ENCODE measurements around the gene LCE6A.

Gene LCE6A

GRCh38 chr1:152855661-152856060 is 13.0 kb downstream of the LCE6A start:
- H3K36me3 ChIP-seq (ENCODE audit: control insufficient read depth, low read depth, low read length): no peaks in the 10 kb centered on the region
- H3K9me3 ChIP-seq (ENCODE audit: control insufficient read depth, low read depth, low read length): peaks cover 63% of the 10 kb centered on the region

DNA sequence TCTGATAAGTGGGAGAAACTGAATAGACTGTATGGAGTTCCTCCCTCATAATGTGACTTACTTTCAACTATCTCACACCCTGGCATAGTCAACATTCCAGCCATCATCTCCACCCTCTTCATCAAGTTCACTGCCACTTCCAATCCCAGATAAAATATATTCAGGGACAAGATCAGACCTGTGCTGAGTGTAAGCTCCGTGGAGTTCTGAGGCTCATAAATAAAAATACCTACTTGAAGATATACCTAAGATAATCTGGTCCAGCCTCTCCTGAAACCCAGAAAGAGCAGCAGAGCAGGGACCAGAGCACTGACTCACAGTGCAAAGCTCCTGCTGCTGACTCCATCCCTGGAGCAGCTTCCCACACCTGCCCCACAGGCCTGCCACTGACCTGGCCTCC is 15.4 kb downstream of the LCE6A start:
- Histone ChIP-seq H3K9me3 (ENCODE audit: control insufficient read depth, low read depth, low read length) (peaks cover 66% of the 10 kb centered on the region), H3K9ac (ENCODE audit: low read length) (no peak overlapping the region), H3K36me3 (ENCODE audit: control insufficient read depth, low read depth, low read length) (no peaks in the 10 kb centered on the region), H3K27me3 (ENCODE audit: control insufficient read depth, insufficient read depth, low read length) (no peaks in the 10 kb centered on the region), H3K27ac (ENCODE audit: low read length) (no peak overlapping the region), H3K4me1 (ENCODE audit: control insufficient read depth, low read depth, low read length) (no peaks in the 10 kb centered on the region), H3K4me3 (ENCODE audit: low read length) (no peak overlapping the region)

More at GRCh38 chr1:152855661-152856060, 13.0 kb downstream of the LCE6A start:
- no peak overlapping the region for H3K27ac ChIP-seq (ENCODE audit: low read length)
- no peaks in the 10 kb centered on the region for H3K4me1 ChIP-seq (ENCODE audit: control insufficient read depth, low read depth, low read length)
- no peaks in the 10 kb centered on the region for H3K27me3 ChIP-seq (ENCODE audit: control insufficient read depth, insufficient read depth, low read length)
- H3K4me3 ChIP-seq (ENCODE audit: low read length): no peak overlapping the region
- no peak overlapping the region for H3K9ac ChIP-seq (ENCODE audit: low read length)

- H3K9me3 ChIP-seq (ENCODE audit: control insufficient read depth, low read depth, low read length): peaks cover 61% of the 10 kb centered on the region
- H3K27ac ChIP-seq (ENCODE audit: low read length): no peak within 1 kb of the TSS
- H3K4me3 ChIP-seq (ENCODE audit: low read length): no peak within 1 kb of the TSS
- H3K27me3 ChIP-seq (ENCODE audit: control insufficient read depth, insufficient read depth, low read length): no peaks in the 10 kb centered on the region
- no peaks in the 10 kb centered on the region for H3K4me1 ChIP-seq (ENCODE audit: control insufficient read depth, low read depth, low read length)
- no peak within 1 kb of the TSS for H3K9ac ChIP-seq (ENCODE audit: low read length)
- no peaks in the 10 kb centered on the region for H3K36me3 ChIP-seq (ENCODE audit: control insufficient read depth, low read depth, low read length)
Observed at GRCh38 chr1:152859696-152860095, 17.0 kb downstream of the LCE6A start, which contains the start of gene LCE7A. Gene LCE7A, plus strand, starts transcription at chr1:152859996. Its CDS starts 702 bp downstream, at chr1:152860698.

- no peak overlapping the region for H3K4me3 ChIP-seq (ENCODE audit: low read length)
- H3K4me1 ChIP-seq (ENCODE audit: control insufficient read depth, low read depth, low read length): no peaks in the 10 kb centered on the region
- H3K9ac ChIP-seq (ENCODE audit: low read length): no peak overlapping the region
- H3K36me3 ChIP-seq (ENCODE audit: control insufficient read depth, low read depth, low read length): no peaks in the 10 kb centered on the region
- H3K9me3 ChIP-seq (ENCODE audit: control insufficient read depth, low read depth, low read length): peaks cover 61% of the 10 kb centered on the region
- H3K27me3 ChIP-seq (ENCODE audit: control insufficient read depth, insufficient read depth, low read length): no peaks in the 10 kb centered on the region
- H3K27ac ChIP-seq (ENCODE audit: low read length): no peak overlapping the region
Observed at GRCh38 chr1:152860129-152860528, 17.5 kb downstream of the LCE6A start.

DNA sequence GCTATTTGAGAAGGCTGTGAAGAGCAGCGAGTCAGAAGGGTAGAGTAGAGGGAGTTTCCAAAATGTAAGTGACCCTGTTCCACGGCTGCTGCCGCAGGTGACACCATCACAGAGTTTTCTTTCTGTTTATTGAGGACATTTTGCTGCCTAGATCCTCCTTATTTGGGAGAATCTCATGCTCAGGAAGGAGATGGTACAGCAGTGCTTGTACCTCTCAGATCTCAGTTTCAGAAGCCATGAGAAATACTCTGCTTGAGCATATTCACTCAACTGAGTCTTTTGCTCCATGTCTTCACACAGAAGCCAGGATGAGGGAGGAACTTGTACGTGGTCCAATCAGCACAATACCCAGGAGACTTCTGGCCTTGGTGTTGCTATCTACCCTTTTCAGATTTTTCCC is 18.7 kb downstream of the LCE6A start:
- Histone ChIP-seq H3K4me1 (ENCODE audit: control insufficient read depth, low read depth, low read length) (no peaks in the 10 kb centered on the region), H3K9me3 (ENCODE audit: control insufficient read depth, low read depth, low read length) (peaks cover 64% of the 10 kb centered on the region), H3K27ac (ENCODE audit: low read length) (no peak overlapping the region), H3K27me3 (ENCODE audit: control insufficient read depth, insufficient read depth, low read length) (no peaks in the 10 kb centered on the region), H3K36me3 (ENCODE audit: control insufficient read depth, low read depth, low read length) (no peaks in the 10 kb centered on the region), H3K4me3 (ENCODE audit: low read length) (no peak overlapping the region), H3K9ac (ENCODE audit: low read length) (no peak overlapping the region)

DNA sequence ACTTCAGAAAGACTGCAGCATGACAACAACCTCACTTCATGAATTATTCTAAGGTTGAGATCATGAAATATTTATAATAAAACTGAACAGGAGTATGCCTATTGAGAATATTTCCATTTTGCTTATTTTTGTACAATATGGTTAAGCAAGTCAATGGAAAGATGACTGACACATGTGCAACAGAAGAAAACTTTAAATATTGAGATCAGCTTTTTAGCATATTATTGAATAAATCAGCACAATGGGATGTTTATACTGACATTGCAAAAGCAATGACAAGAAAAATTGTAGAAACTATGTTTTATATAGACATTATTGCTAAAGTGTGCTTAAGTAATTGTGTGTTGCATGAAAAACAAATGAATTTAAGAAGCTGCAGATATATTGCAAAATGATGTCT is 21.8 kb downstream of the LCE6A start:
- H3K9ac ChIP-seq (ENCODE audit: low read length): no peak overlapping the region
- H3K27me3 ChIP-seq (ENCODE audit: control insufficient read depth, insufficient read depth, low read length): no peaks in the 10 kb centered on the region
- H3K36me3 ChIP-seq (ENCODE audit: control insufficient read depth, low read depth, low read length): no peaks in the 10 kb centered on the region
- no peak overlapping the region for H3K4me3 ChIP-seq (ENCODE audit: low read length)
- H3K27ac ChIP-seq (ENCODE audit: low read length): no peak overlapping the region
- no peaks in the 10 kb centered on the region for H3K4me1 ChIP-seq (ENCODE audit: control insufficient read depth, low read depth, low read length)
- peaks cover 39% of the 10 kb centered on the region for H3K9me3 ChIP-seq (ENCODE audit: control insufficient read depth, low read depth, low read length)

DNA sequence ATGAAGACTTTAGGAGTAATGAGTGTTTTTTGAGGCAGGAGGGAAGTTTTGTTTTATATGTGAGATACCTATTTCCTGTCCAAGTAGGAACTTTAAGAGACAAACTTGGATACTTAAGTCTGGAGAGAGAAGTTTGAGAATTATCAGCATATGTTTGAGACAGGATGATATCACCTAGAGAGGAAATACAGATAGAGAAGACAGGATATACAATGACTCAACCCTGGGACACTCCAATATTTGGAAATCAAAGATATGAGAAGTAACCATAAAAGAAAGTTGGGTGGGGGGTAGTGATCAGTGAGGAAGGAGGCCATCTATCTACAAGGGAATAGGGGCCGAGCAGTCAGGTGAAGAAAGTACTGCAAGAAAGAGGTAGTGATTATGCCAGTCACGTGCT is 23.7 kb downstream of the LCE6A start:
- H3K27me3 ChIP-seq (ENCODE audit: control insufficient read depth, insufficient read depth, low read length): no peaks in the 10 kb centered on the region

GRCh38 chr1:152869808-152870419 is 27.3 kb downstream of the LCE6A start:
- no peaks in the 10 kb centered on the region for H3K27me3 ChIP-seq (ENCODE audit: control insufficient read depth, insufficient read depth, low read length)
- peaks cover 6% of the 10 kb centered on the region for H3K9me3 ChIP-seq (ENCODE audit: control insufficient read depth, low read depth, low read length)
- no peaks in the 10 kb centered on the region for H3K36me3 ChIP-seq (ENCODE audit: control insufficient read depth, low read depth, low read length)
- no peak overlapping the region for H3K9ac ChIP-seq (ENCODE audit: low read length)
- no peak overlapping the region for H3K27ac ChIP-seq (ENCODE audit: low read length)
- no peaks in the 10 kb centered on the region for H3K4me1 ChIP-seq (ENCODE audit: control insufficient read depth, low read depth, low read length)
- no peak overlapping the region for H3K4me3 ChIP-seq (ENCODE audit: low read length)

More for the DNA sequence above, 23.7 kb downstream of the LCE6A start:
- H3K9ac ChIP-seq (ENCODE audit: low read length): no peak overlapping the region
- peaks cover 23% of the 10 kb centered on the region for H3K9me3 ChIP-seq (ENCODE audit: control insufficient read depth, low read depth, low read length)
- H3K36me3 ChIP-seq (ENCODE audit: control insufficient read depth, low read depth, low read length): no peaks in the 10 kb centered on the region
- no peak overlapping the region for H3K4me3 ChIP-seq (ENCODE audit: low read length)
- no peak overlapping the region for H3K27ac ChIP-seq (ENCODE audit: low read length)
- no peaks in the 10 kb centered on the region for H3K4me1 ChIP-seq (ENCODE audit: control insufficient read depth, low read depth, low read length)

DNA sequence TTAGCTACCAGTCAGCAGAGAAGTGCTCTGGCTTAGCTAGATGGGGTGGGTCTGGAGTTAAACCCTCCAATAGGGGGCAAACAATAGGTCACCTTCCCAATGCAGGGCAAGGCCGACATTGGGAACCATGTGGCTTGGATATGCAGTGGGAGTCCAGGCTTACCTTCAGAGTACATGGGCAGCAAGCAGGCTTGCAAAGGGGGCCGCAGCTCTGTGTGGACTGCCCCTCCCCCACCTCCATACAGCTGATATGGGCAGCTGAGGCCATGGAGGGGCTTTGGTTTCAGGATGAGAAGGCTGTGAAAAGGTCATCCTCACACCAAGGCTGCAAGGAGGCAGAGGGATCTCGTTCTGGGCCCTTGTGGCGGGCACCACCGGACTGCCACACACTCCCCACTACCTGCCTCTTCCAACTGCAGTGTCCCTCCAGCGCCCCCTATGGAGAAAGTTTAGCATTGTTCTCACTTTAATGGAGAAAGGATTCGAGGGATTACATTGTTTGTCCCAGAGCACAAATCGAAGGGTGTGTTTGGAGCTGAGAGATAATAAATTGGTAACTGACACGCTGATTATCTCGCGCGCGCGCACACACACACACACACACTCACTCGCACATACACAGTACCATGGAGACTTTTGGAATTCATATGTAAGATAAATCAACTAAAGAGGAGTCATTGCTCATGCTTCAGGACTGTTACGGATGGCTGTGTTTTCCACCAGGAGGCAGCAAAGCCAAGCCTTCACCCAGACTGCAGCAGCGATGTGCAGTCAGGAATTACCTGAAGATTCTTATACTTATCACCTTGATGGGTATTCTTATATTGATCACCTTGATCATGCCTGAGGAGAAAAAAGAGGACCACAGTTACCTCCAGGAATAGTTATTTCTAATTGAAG is 28.4 kb downstream of the LCE6A start:
- H3K9me3 ChIP-seq (ENCODE audit: control insufficient read depth, low read depth, low read length): no peaks in the 10 kb centered on the region
- H3K27me3 ChIP-seq (ENCODE audit: control insufficient read depth, insufficient read depth, low read length): no peaks in the 10 kb centered on the region
- no peak overlapping the region for H3K9ac ChIP-seq (ENCODE audit: low read length)
- peak overlapping the region; percentile 18 for H3K4me3 ChIP-seq (ENCODE audit: low read length)
- no peaks in the 10 kb centered on the region for H3K4me1 ChIP-seq (ENCODE audit: control insufficient read depth, low read depth, low read length)
- no peaks in the 10 kb centered on the region for H3K36me3 ChIP-seq (ENCODE audit: control insufficient read depth, low read depth, low read length)
- no peak overlapping the region for H3K27ac ChIP-seq (ENCODE audit: low read length)

DNA sequence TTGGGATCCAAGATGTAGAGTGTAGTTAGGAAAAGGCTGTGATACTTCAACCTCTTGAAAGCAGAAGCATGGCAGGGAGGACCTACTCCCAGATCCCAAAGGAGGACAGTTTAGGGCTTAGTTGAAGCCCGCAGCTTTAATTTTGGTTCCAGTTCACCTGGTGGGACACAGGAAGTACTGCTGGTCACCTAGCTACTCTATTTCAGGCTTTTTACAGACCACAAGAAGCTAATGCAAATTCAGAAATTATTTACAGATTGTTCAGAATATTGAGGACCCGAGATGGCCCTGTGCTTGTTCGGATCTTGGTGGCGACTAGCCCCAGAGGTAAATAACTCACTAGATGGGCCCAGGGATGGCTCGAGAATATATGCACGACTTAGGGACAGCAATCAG is 29.1 kb downstream of the LCE6A start:
- Histone ChIP-seq H3K27ac (ENCODE audit: low read length) (no peak overlapping the region), H3K9ac (ENCODE audit: low read length) (no peak overlapping the region), H3K4me3 (ENCODE audit: low read length) (no peak overlapping the region), H3K27me3 (ENCODE audit: control insufficient read depth, insufficient read depth, low read length) (no peaks in the 10 kb centered on the region), H3K9me3 (ENCODE audit: control insufficient read depth, low read depth, low read length) (peaks cover 4% of the 10 kb centered on the region), H3K4me1 (ENCODE audit: control insufficient read depth, low read depth, low read length) (no peaks in the 10 kb centered on the region), H3K36me3 (ENCODE audit: control insufficient read depth, low read depth, low read length) (no peaks in the 10 kb centered on the region)

GRCh38 chr1:152873495-152873894 is 30.8 kb downstream of the LCE6A start:
- H3K9me3 ChIP-seq (ENCODE audit: control insufficient read depth, low read depth, low read length): peaks cover 4% of the 10 kb centered on the region
- no peaks in the 10 kb centered on the region for H3K4me1 ChIP-seq (ENCODE audit: control insufficient read depth, low read depth, low read length)
- H3K36me3 ChIP-seq (ENCODE audit: control insufficient read depth, low read depth, low read length): no peaks in the 10 kb centered on the region
- H3K9ac ChIP-seq (ENCODE audit: low read length): no peak overlapping the region
- no peaks in the 10 kb centered on the region for H3K27me3 ChIP-seq (ENCODE audit: control insufficient read depth, insufficient read depth, low read length)
- no peak overlapping the region for H3K27ac ChIP-seq (ENCODE audit: low read length)
- no peak overlapping the region for H3K4me3 ChIP-seq (ENCODE audit: low read length)
